B cell (primary cell): ENCODE data around the gene SDCCAG8. TPM values are rescaled to one million over a fixed set of nuclear protein-coding genes. Genes with fewer than 3 reads are reported as not detected.

Source experiments
- ATAC-seq: fragments of 200-7000 bp; cut with Tn5 transposase; one replicate; pipeline ENCODE4 v1.10.0; 2021; ENCODE audit warnings: low read depth, mild to moderate bottlenecking, moderate number of reproducible peaks, moderate library complexity
- CTCF ChIA-PET: fragments of 350-600 bp; sonication (Branson Sonifier 250); formaldehyde crosslinking; loops from one replicate; lab custom pipeline; 2021; ENCODE audit warnings: antibody characterized with exemption, inconsistent platforms; lab: Charles Lee
- POLR2A ChIA-PET: fragments of 350-600 bp; sonication (Branson Sonifier 250); formaldehyde crosslinking; loops from one replicate; lab custom pipeline; 2021; ENCODE audit warnings: antibody characterized with exemption; lab: Charles Lee
- DNase-seq: peaks from one replicate; pipeline ENCODE4 v3.0.0; 2013
- H2AFZ ChIP-seq: 2 replicates; pipeline ENCODE4 v1.6.1; 2012; ENCODE audit warnings: mild to moderate bottlenecking, low read depth, low read length; ENCODE audit not compliant: insufficient read depth, poor library complexity, severe bottlenecking
- H3K27ac ChIP-seq, 2 donors: 1 replicate in 1 of 2; 2 replicates in 1 of 2; pipeline ENCODE4 v1.5.1; 2012 to 2013; ENCODE audit warnings: low read length in 2 of 2, mild to moderate bottlenecking in 2 of 2, moderate library complexity in 1 of 2
- H3K27me3 ChIP-seq, 4 experiments: fragments of 200-600 bp in 1 of 4; sonication (generic) in 1 of 4; replicated peaks in 1 of 4; 1 replicate in 2 of 4; 2 replicates in 2 of 4; pipeline versions ENCODE4 v1.6.1 to v1.7.0; 2013 to 2016; ENCODE audit warnings: low read length in 3 of 4, mild to moderate bottlenecking in 2 of 4, mixed read lengths in 1 of 4, moderate library complexity in 1 of 4; ENCODE audit not compliant: insufficient read depth in 4 of 4, control insufficient read depth in 3 of 4; ENCODE audit errors: control extremely low read depth in 1 of 4
- H3K36me3 ChIP-seq, 2 experiments: replicated peaks in 1 of 2; 1 replicate in 1 of 2; 2 replicates in 1 of 2; pipeline versions ENCODE4 v1.6.1 to v1.7.1; 2013; ENCODE audit warnings: low read length in 1 of 2; ENCODE audit not compliant: insufficient read depth in 2 of 2, control insufficient read depth in 1 of 2; ENCODE audit errors: control extremely low read depth in 1 of 2, extremely low read depth in 1 of 2
- H3K4me1 ChIP-seq, 2 donors: fragments of 200-600 bp in 1 of 2; sonication (generic) in 1 of 2; 1 replicate in 1 of 2; 2 replicates in 1 of 2; pipeline versions ENCODE4 v1.5.1 to v1.6.1; 2013 to 2017; ENCODE audit warnings: low read length in 2 of 2; ENCODE audit not compliant: control insufficient read depth in 2 of 2, insufficient read depth in 2 of 2
- H3K4me2 ChIP-seq: replicated peaks from 2 replicates; pipeline ENCODE3; 2012; ENCODE audit warnings: mild to moderate bottlenecking, low read depth, low read length; ENCODE audit not compliant: poor library complexity, severe bottlenecking
- H3K4me3 ChIP-seq, 5 experiments: fragments of 200-600 bp in 1 of 5; sonication (generic) in 1 of 5; 1 replicate in 3 of 5; 2 replicates in 2 of 5; pipeline versions ENCODE4 v1.5.1 to v1.7.0; 2011 to 2016; ENCODE audit warnings: low read length in 4 of 5, mild to moderate bottlenecking in 4 of 5, low read depth in 2 of 5, control low read depth in 1 of 5, moderate library complexity in 1 of 5; ENCODE audit not compliant: insufficient read depth in 1 of 5; ENCODE audit errors: control extremely low read depth in 1 of 5, extremely low read depth in 1 of 5
- H3K79me2 ChIP-seq: fragments of 200-600 bp; sonication (generic); one replicate; pipeline ENCODE4 v1.6.0; 2016; ENCODE audit warnings: low read length; ENCODE audit not compliant: control insufficient read depth, insufficient read depth
- H3K9ac ChIP-seq: fragments of 200-600 bp; sonication (generic); 2 replicates; pipeline ENCODE4 v1.6.1; 2017; ENCODE audit warnings: mild to moderate bottlenecking, low read length, moderate library complexity
- H3K9me3 ChIP-seq, 3 donors: one replicate each; pipeline versions ENCODE4 v1.6.1 to v1.7.1; 2013; ENCODE audit warnings: low read length in 2 of 3; ENCODE audit not compliant: control insufficient read depth in 2 of 3, insufficient read depth in 1 of 3; ENCODE audit errors: control extremely low read depth in 1 of 3
- H4K20me1 ChIP-seq: 2 replicates; pipeline ENCODE4 v1.6.0; 2012; ENCODE audit warnings: mild to moderate bottlenecking, low read length; ENCODE audit not compliant: insufficient read depth, control insufficient read depth, poor library complexity, severe bottlenecking
- H3K27ac Mint-ChIP-seq: one replicate; pipeline ENCODE4 v1.8.0; 2021; ENCODE audit warnings: mixed read lengths
- H3K27me3 Mint-ChIP-seq: one replicate; pipeline ENCODE4 v1.8.0; 2021; ENCODE audit warnings: mixed read lengths
- H3K4me1 Mint-ChIP-seq: one replicate; pipeline ENCODE4 v1.8.0; 2021; ENCODE audit warnings: mixed read lengths
- H3K4me3 Mint-ChIP-seq: one replicate; pipeline ENCODE4 v1.8.0; 2021; ENCODE audit warnings: mixed read lengths
- H3K9me3 Mint-ChIP-seq: one replicate; pipeline ENCODE4 v1.8.0; 2022; ENCODE audit warnings: mixed read lengths; ENCODE audit not compliant: insufficient read depth
- CTCF ChIP-seq: fragments of 200-600 bp; IDR thresholded peaks from one replicate; pipeline ENCODE4 v1.8.0; 2022; ENCODE audit warnings: antibody characterized with exemption, mild to moderate bottlenecking
- EZH2 ChIP-seq: IDR thresholded peaks from 2 replicates; pipeline ENCODE4 v1.6.1; 2012; ENCODE audit warnings: borderline replicate concordance, low read depth, mild to moderate bottlenecking, moderate library complexity, low read length; ENCODE audit not compliant: insufficient read depth, poor library complexity, severe bottlenecking
- WGBS: methylation state at CpG from one replicate; pipeline ENCODE4 v1.1.5; 2013; ENCODE audit warnings: missing lambda C conversion rate; ENCODE audit not compliant: insufficient coverage; 5-methylcytosine and 5-hydroxymethylcytosine counted together
- intact Hi-C: fragments of 100-400 bp; cut with micrococcal nuclease; formaldehyde crosslinking; loops from one replicate; pipeline ENCODE4 v1.10.0; 2022
- polyA plus RNA-seq: library from polyadenylated mRNA; depleted of rRNA; stranded (reverse); fragments of >200 nt; gene quantifications from 2 replicates; pipeline ENCODE4 v1.2.3, GENCODE V29; 2012
- total RNA-seq, 2 donors: library from RNA; stranded (reverse); fragments of 120-200 nt in 1 of 2; gene quantifications; 1 replicate in 1 of 2; 2 replicates in 1 of 2; pipeline versions ENCODE4 v1.2.3 to v1.2.4, GENCODE V29; 2013 to 2022

SDCCAG8 gene
- total and polyA plus RNA-seq, 2 donors (not counting 1 experiment from before 2014, with no cell fraction given): 37.1 to 60.7 TPM

- TF ChIP-seq EZH2: no peak
- TF ChIP-seq CTCF: no peak
- DNase-seq: no peak
- Mint-ChIP-seq H3K27me3 (no peaks in the 10 kb centered on the region), H3K4me3 (no peak overlapping the region), H3K4me1 (peaks cover 13% of the 10 kb centered on the region), H3K27ac (no peak overlapping the region), H3K9me3 (no peaks in the 10 kb centered on the region)
- no peak for ATAC-seq
- ChIA-PET CTCF (no interaction called here), POLR2A (no interaction called here)
- no peak overlapping the region for H3K4me3 ChIP-seq
- WGBS: 100% methylated on average over 1 of the region's 1 CpG
- no peaks in the 10 kb centered on the region for H3K4me1 ChIP-seq
- H3K9ac ChIP-seq: no peak overlapping the region
- H3K9me3 ChIP-seq: no peaks in the 10 kb centered on the region
- no peaks in the 10 kb centered on the region for H4K20me1 ChIP-seq
- H3K27me3 ChIP-seq: no peaks in the 10 kb centered on the region
- intact Hi-C loops: no loop called here
- H3K27ac ChIP-seq: no peak overlapping the region
- no peaks in the 10 kb centered on the region for H3K79me2 ChIP-seq
- no peak overlapping the region for H3K4me2 ChIP-seq
- H2AFZ ChIP-seq: no peak overlapping the region
- H3K36me3 ChIP-seq: peaks cover 0 to 3% of the 10 kb centered on the region in 2 experiments
Observed at GRCh38 chr1:243535014-243535413, 279.2 kb downstream of the SDCCAG8 start.

- Mint-ChIP-seq H3K9me3 (no peaks in the 10 kb centered on the region), H3K27ac (no peak overlapping the region), H3K27me3 (no peaks in the 10 kb centered on the region), H3K4me3 (no peak overlapping the region), H3K4me1 (peaks cover 2% of the 10 kb centered on the region)
- Histone ChIP-seq H3K27ac (no peak overlapping the region), H3K9ac (no peak overlapping the region), H3K27me3 (no peaks in the 10 kb centered on the region), H2AFZ (no peak overlapping the region), H3K9me3 (no peaks in the 10 kb centered on the region), H3K79me2 (no peaks in the 10 kb centered on the region), H3K4me2 (no peak overlapping the region), H3K4me1 (no peaks in the 10 kb centered on the region), H3K4me3 (no peak overlapping the region), H3K36me3 (peaks cover 0 to 3% of the 10 kb centered on the region in 2 experiments), H4K20me1 (no peaks in the 10 kb centered on the region)
- no peak for TF ChIP-seq CTCF
- TF ChIP-seq EZH2: no peak
- DNase-seq (no peak), ATAC-seq (no peak)
- intact Hi-C loops: no loop called here
- POLR2A ChIA-PET: no interaction called here
- CTCF ChIA-PET: no interaction called here
Observed at GRCh38 chr1:243539636-243540035, 283.8 kb downstream of the SDCCAG8 start.
